K562 treated with DMSO at 1 percent for 24 hours (cell line): ENCODE data around the gene SRM. TPM values are rescaled to one million over a fixed set of nuclear protein-coding genes. Genes with fewer than 3 reads are reported as not detected.

Experiments used
- total RNA-seq: library from RNA; unstranded; fragments of 300-600 nt; gene quantifications from 2 replicates; pipeline ENCODE4 v1.2.3, GENCODE V29; 2022; ENCODE audit warnings: low read depth; ENCODE audit not compliant: insufficient read depth

SRM gene
- 89.1 and 98.6 TPM in 2 replicates for total RNA-seq

GRCh38 chr1:11059968-11060830 lies at the start of gene SRM:
Gene SRM (minus strand): TSS chr1:11060018. CDS start chr1:11059943, 75 bp downstream.

GRCh38 chr1:11099310-11100148 lies 39.7 kb upstream of the SRM start, which contains the start of gene EXOSC10:
Gene EXOSC10 (minus strand): TSS chr1:11099869. CDS start chr1:11099831, 38 bp downstream.

DNA sequence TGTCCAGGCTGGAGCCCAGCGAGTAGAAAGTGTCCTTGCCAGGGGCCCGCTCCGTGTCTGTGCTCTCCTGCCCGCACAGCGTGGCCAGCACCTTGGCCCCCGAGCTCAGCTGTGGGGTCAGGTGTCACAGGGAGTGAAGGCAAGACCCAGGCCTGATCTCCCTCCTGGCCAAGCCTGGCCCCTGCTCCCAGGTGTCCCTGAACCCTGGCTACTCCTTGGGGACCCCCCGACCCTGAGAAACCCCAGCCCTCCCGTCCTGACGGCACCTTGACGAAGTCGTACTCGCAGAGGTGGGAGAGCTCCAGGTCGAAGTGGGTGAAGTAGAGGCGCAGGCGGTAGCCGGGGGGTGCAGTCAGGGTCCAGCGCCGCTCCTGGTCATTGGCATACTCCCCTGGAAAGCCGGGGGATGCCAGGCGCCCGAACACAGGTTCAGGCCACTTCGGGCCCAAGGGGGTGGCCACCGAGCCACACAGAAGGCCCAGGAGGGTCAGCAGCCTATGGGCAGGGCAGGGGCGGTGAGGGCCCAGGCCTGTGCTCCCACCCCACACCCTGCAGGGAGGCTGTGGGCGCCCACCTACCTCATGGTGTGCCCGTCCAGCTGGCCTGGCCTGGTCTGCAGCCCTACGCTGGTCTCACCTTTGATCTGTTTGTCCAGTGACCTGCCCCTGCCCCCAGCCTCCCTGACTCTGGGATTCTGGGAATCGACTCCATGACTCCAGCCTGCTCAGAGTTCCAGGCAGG lies 13.0 kb downstream of the SRM start, which contains the start of gene MASP2:
TSS of gene MASP2 (minus strand) at position 615 of the 741 bp plus-strand sequence. CDS start at position 583, 32 bp downstream.

GRCh38 chr1:11012260-11013159 lies 47.3 kb downstream of the SRM start, which contains the start of gene TARDBP:
Gene TARDBP (plus strand): TSS chr1:11012654. CDS start chr1:11013728, 1,074 bp downstream.

Other genes with a start within 250 kb of the SRM start
- 136 and 147 TPM in 2 replicates for gene TARDBP, start 47.4 kb downstream of the SRM start, total RNA-seq
- gene MASP2, start 12.8 kb downstream of the SRM start, total RNA-seq: 0.61 and 0.76 TPM in 2 replicates
- 75.6 and 80.7 TPM in 2 replicates for gene EXOSC10, start 39.9 kb upstream of the SRM start, total RNA-seq
- gene ANGPTL7, start 129.3 kb upstream of the SRM start, total RNA-seq: not detected in 2 replicates
- gene MTOR, start 202.5 kb upstream of the SRM start, total RNA-seq: 59.9 and 62.1 TPM in 2 replicates
- gene UBIAD1, start 213.2 kb upstream of the SRM start, total RNA-seq: 18.1 and 21.6 TPM in 2 replicates